ENCODE measurements around the gene SVBP.
"Not testable (repeated sequence)": the region's sequence is repeated elsewhere in the genome, so short reads cannot be mapped to it uniquely, and the experiment has no call there.

The SVBP gene

DNA sequence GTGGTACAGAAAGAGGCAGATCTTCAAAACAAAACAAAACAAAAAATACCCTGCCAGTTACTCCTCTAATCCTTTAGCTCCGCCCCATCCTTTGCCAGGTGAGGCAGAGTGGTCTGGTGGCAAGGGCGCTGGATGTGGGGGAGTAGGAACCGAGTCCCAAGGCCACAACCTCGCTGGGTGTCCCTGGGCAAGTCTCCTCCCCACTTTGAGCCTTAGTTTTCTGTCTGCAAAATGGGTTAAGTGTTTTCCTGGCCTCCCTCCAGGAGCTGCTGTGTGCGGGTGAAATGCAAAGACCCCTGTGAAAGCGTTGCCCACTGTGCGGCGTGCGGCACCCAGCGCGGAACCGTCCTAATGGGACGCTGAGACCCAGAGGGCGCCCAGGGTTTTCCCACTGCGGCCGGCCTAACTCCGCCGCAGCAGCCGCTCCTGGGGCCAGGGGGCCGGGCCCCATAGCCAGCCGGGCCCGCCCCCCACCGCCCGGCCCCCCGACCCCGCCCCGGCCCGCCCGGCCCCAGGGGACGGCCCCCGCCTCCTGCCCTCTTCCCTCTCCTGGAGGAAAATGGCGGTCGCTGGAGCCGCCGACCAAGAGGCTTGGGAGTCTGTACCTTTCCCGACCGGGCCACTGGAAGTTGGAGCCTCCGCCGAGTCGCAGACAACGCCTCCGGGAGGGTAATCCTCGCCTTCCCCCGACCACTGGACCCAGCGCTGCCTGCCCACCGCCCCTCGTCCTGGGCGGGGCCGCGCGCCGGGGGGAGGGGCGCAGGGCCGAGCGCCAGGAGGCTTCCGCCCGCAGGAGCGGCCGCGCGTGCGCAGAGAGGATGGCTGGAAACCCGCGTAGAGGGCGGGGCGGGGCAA is at the start of gene SVBP, which contains the start of gene ERMAP:
TSS of gene SVBP (minus strand) at position 813 of the 855 bp plus-strand sequence. CDS start 853 bp downstream, outside the sequence.
TSS of gene ERMAP (plus strand) at position 538 of the 855 bp plus-strand sequence. CDS start 13,327 bp downstream, outside the sequence.
- peak; percentile 76 to 98 (median 95) for DNase-seq
- intact Hi-C loops (cut with DNase I), result loop anchor here (5.0 kb wide), 1 partner anchor 50 kb away; the partner anchor contains the start of genes C1orf50 and P3H1

DNA sequence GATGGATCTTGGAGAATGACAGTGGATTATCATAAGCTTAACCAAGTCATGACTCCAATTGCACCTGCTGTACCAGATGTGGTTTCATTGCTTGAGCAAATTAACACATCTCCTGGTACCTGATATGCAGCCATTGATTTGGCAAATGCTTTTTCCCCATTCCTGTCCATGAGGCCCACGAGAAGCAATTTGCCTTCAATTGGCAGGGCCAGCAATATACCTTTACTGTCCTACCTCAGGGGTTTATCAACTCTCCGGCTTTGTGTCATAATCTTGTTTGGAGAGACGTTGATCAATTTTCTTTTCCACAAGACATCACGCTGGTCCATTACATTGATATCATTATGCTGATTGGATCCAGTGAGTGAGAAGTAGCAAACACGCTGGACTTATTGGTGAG is 49.4 kb upstream of the SVBP start:
- no peak for DNase-seq
- intact Hi-C loops (cut with DNase I), result no loop called here

GRCh38 chr1:42861014-42861399 is 43.8 kb upstream of the SVBP start:
- intact Hi-C loops (cut with DNase I), result no loop called here
- no peak for DNase-seq

- intact Hi-C loops (cut with DNase I), result no loop called here
- no peak for DNase-seq
Observed at GRCh38 chr1:42860339-42861013, 43.3 kb upstream of the SVBP start.

GRCh38 chr1:42859366-42859765 is 42.2 kb upstream of the SVBP start:
- DNase-seq; intact Hi-C loops (cut with DNase I): not testable (repeated sequence)

- DNase-seq; intact Hi-C loops (cut with DNase I): not testable (repeated sequence)
Observed at GRCh38 chr1:42856554-42856953, 39.4 kb upstream of the SVBP start.

DNA sequence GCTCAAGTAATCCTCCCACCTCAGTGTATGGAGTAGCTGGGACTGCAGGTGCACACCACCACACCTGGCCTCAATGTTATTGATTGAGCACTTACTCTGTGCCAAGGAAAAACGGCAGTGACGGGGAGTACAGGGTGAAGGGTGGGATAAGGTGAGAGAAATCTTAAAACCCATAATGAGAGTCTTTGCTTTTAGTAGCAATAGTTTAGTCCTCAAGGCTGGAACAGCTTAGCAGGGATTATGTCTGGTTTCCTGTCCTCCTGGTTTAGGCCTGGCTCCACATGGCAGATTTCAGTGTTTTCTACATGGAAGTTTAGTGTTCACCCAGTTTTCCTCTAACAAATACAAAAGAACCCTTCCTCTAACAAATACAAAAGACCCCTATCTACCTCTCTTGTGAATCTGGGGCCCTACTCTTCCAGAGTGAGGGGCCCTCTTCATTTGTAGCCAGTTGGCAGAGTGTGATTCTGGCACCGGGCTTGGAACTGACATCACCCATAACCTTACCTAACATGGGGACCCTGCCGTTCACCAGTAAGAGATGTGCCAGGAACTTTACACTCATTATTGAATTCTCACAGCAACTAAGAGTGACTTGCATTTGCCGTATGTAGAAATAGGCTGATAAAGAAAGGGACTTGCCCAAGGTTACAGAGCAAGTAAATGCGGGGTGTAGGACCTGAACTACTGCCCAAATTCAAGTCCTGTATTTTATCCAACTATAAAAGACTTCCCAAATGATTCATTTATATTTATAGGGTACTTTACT is 36.1 kb upstream of the SVBP start:
- DNase-seq, result no peak

GRCh38 chr1:42852608-42852980 is 35.4 kb upstream of the SVBP start:
- no peak for DNase-seq
- intact Hi-C loops (cut with DNase I), result no loop called here

More for the DNA sequence above, 36.1 kb upstream of the SVBP start:
- intact Hi-C loops (cut with DNase I), result no loop called here

GRCh38 chr1:42851960-42852607 is 34.9 kb upstream of the SVBP start:
- DNase-seq, result no peak
- intact Hi-C loops (cut with DNase I), result no loop called here

DNA sequence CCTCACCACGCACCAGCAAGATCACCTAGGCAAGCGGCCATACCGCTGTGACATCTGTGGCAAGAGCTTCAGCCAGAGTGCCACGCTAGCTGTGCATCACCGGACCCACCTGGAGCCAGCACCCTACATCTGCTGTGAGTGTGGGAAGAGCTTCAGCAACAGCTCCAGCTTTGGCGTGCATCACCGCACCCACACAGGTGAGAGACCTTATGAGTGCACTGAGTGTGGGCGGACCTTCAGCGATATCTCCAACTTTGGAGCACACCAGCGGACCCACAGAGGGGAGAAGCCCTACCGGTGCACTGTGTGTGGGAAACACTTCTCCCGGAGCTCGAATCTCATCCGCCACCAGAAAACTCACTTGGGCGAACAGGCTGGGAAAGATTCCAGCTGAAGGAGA is 34.2 kb upstream of the SVBP start:
- intact Hi-C loops (cut with DNase I), result no loop called here
- peak in 40 of 42 donors; percentile 13 to 89 (median 56) for DNase-seq

DNA sequence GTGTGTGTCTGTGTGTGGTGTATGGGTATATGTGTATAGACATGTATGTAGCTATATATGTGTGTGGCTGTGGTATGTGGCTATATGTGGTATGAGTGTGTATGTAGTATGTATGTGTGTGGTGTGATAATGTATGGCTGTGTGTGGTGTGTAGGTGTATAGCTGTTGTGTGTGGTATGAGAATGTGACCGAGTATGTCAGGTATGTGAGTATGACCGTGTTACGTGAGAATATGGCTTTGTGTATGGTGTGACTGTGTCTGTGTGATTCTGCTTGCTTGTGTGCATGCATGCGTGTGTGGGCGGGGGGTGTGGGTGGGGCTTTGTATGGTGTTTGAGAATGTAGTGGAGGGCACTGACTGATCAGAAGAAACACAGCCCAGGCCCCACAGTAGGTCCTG is 32.7 kb upstream of the SVBP start:
- no peak for DNase-seq
- intact Hi-C loops (cut with DNase I), result loop anchor here (10.0 kb wide), 1 partner anchor 85 kb away; the partner anchor contains the start of genes C1orf50 and P3H1

GRCh38 chr1:42848823-42849537 is 31.8 kb upstream of the SVBP start:
- DNase-seq, result peak in 7 of 42 donors; percentile 6 to 62 (median 28)
- intact Hi-C loops (cut with DNase I), result loop anchor here (10.0 kb wide), 1 partner anchor 84 kb away; the partner anchor contains the start of genes C1orf50 and P3H1

DNA sequence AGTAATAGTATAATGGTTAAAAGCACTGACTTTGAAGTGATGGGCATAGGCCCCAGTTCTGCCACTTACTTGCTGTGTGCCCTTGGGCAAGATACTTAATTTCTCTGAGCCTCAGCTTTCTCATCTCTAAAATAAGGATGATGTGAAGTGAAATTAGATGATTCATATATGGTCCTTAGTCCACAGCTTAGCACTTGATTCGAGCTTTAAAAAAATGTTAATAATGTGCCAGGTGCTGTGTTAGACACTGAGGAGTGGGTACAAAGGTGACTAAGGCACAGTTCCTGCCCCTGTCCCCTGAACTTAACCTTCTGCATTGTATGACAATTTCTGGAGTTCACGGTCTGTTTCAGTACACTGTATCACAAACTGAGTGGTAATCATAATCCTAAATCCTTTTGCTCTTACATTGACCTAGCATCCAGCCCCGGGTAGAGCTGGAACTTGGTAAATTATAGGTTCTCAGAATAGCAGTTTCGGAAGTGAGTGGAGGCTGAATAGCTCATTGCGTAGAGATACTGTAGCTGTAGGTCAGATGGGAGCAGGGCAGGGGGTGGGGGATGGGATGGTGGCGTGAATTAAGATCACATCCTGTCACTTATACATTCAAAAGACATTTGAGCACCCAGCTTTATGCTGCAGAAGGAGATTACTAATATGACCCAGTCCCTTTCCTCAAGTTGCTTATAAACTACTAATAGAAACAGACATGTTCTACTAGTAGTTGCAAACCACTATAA is 30.7 kb upstream of the SVBP start:
- intact Hi-C loops (cut with DNase I), result loop anchor here (10.0 kb wide), 1 partner anchor 83 kb away; the partner anchor contains the start of genes C1orf50 and P3H1
- DNase-seq, result no peak

- intact Hi-C loops (cut with DNase I), result loop anchor here (10.0 kb wide), 1 partner anchor 82 kb away; the partner anchor contains the start of genes C1orf50 and P3H1
- DNase-seq, result no peak
Observed at GRCh38 chr1:42847111-42847595, 30.0 kb upstream of the SVBP start.

DNA sequence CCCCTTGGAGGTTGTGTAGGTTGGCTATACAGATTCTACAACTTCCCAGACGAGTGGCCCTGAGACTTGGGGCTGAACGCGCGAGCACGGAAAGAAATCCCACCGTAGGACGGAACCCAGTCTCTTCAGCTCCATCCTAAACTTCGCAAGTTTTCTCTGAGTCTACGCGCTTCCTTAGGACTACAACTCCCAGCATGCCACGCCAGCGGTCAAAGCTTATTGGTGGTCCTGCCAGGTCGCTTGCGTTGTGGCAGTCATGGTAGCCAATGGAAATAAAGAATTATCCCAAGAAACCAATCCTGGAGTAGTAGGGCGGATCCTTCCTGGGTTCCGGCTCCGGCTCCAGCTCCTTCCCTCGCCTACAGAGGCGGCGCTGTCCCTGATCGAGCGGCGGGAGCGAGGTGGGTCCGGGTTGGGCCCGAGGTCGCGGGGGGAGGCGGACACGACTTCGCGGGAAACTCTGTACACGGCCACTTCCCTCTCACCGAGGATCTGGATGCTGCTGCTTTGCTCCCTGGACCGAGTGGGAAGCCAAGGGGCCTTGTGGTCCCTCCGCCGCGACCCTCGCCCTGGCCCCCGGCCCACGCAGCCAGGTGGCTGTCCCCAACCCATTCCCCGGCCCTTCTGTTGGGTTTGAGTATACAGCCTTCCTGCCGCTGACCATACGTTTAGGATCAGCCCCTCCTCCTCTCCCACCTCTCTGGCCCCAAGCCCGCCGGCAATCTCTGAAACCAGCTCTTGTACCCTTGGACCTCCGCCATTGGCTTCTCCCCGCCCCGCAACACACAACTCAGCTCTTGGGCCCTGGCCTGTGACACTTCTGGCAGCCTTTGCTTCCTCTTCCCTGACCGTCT is 29.3 kb upstream of the SVBP start, which contains the start of gene ZNF691:
TSS of gene ZNF691 (plus strand) at position 357 of the 854 bp plus-strand sequence. CDS start 3,046 bp downstream, outside the sequence.
- DNase-seq, result peak; percentile 83 to 98 (median 94)
- intact Hi-C loops (cut with DNase I), result loop anchor here (10.0 kb wide), 1 partner anchor 82 kb away; the partner anchor contains the start of genes C1orf50 and P3H1

GRCh38 chr1:42845866-42846256 is 28.7 kb upstream of the SVBP start:
- DNase-seq, result no peak
- intact Hi-C loops (cut with DNase I), result loop anchor here (10.0 kb wide), 1 partner anchor 81 kb away; the partner anchor contains the start of genes C1orf50 and P3H1
